GM12878 (cell line): ENCODE data around the gene GREB1. TPM values are rescaled to one million over a fixed set of nuclear protein-coding genes. Genes with fewer than 3 reads are reported as not detected.

Source experiments
- EP300 ChIP-seq, 2 experiments: fragments of 150-350 bp in 1 of 2; IDR thresholded peaks; 2 replicates each; pipeline ENCODE4 v1.6.1; 2011 to 2012; ENCODE audit warnings: low read depth in 2 of 2, low read length in 2 of 2, borderline replicate concordance in 1 of 2, improper control_type of control experiment in 1 of 2, inconsistent platforms in 1 of 2; ENCODE audit not compliant: control insufficient read depth in 1 of 2
- PML ChIP-seq: IDR thresholded peaks from 2 replicates; pipeline ENCODE4 v1.6.1; 2012; ENCODE audit warnings: low read length, inconsistent platforms
- polyA plus RNA-seq, 11 experiments: library from polyadenylated mRNA; depleted of rRNA in 4 of 11; unstranded in 6 of 11; stranded (reverse) in 5 of 11; fragments of >200 nt; fragmentation: Nextera tagmentation in 4 of 11; fragmentation: Illumina TruSeq in 1 of 11; extraction: Ambion mirVana in 4 of 11; extraction: Trizol in 1 of 11; gene quantifications; 1 replicate in 1 of 11; 2 replicates in 10 of 11; pipeline versions ENCODE4 v1.2.1 to v1.2.3, GENCODE V29; 2011 to 2016; ENCODE audit warnings: inconsistent platforms in 2 of 11, missing spikeins in 2 of 11, low read depth in 1 of 11
- total RNA-seq, 4 experiments: library from RNA; depleted of rRNA in 3 of 4; stranded (reverse); fragments of >200 nt in 3 of 4; fragmentation: Illumina TruSeq in 1 of 4; extraction: Trizol in 1 of 4; gene quantifications; 2 replicates each; pipeline versions ENCODE4 v1.2.1 to v1.2.3, GENCODE V29; 2013 to 2021
- TF ChIP-seq, protein P1 (sequence below): IDR thresholded peaks from 2 replicates; pipeline ENCODE4 v1.6.1; 2012; ENCODE audit warnings: low read depth, low read length, improper control_type of control experiment
- TF ChIP-seq, protein P2 (sequence below): IDR thresholded peaks from 2 replicates; pipeline ENCODE4 v1.6.1; 2012; ENCODE audit warnings: improper control_type of control experiment, low read depth, low read length; ENCODE audit not compliant: insufficient replicate concordance

Gene GREB1
- total and polyA plus RNA-seq, 10 of the 15 experiments (the other 5 are each of a cell fraction or from before 2014, with no cell fraction given), result 0.09 to 2.1 (median 0.37) TPM; not detected in 1

DNA sequence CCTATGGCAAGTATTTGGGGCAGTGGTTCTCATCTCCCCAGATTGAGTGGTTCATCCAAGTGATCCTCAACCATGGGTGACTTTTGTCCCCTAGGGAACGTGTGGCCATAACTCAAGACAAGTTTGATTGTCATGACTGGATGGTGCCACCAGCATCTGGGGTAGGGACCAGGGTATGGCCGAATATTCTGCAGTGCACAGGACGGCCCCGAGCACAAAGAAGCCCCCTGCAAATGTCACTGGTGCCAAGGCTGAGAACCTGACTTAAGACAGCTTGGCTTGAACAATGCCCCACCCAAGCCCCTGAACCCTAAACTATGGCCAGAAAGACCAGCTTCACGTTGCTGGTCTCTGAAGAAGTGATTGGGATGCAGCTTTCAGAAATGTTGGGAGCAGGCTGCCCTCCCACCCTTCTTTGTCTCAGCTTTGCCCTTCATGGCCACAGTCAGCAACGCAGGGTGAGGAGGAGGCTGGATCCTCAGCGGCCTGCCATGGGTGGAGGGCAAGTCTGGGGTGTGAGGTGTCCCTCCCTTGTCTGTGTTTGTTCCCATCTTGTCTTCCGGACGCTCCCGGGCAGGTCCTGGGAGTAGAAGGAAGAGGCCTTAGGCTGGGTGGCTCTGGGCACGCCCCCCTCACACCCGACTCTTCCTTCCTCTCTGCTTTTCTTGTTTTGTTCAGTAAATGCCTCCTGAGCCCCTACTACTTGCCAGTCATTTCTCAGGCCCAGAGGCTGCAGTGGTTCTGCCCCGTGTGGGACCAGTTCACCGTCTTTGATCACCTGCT is 43.4 kb downstream of the GREB1 start (continued):
- TF ChIP-seq, protein P1, sequence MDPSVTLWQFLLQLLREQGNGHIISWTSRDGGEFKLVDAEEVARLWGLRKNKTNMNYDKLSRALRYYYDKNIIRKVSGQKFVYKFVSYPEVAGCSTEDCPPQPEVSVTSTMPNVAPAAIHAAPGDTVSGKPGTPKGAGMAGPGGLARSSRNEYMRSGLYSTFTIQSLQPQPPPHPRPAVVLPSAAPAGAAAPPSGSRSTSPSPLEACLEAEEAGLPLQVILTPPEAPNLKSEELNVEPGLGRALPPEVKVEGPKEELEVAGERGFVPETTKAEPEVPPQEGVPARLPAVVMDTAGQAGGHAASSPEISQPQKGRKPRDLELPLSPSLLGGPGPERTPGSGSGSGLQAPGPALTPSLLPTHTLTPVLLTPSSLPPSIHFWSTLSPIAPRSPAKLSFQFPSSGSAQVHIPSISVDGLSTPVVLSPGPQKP, result no peak
- TF ChIP-seq PML, result no peak
- TF ChIP-seq, protein P2, sequence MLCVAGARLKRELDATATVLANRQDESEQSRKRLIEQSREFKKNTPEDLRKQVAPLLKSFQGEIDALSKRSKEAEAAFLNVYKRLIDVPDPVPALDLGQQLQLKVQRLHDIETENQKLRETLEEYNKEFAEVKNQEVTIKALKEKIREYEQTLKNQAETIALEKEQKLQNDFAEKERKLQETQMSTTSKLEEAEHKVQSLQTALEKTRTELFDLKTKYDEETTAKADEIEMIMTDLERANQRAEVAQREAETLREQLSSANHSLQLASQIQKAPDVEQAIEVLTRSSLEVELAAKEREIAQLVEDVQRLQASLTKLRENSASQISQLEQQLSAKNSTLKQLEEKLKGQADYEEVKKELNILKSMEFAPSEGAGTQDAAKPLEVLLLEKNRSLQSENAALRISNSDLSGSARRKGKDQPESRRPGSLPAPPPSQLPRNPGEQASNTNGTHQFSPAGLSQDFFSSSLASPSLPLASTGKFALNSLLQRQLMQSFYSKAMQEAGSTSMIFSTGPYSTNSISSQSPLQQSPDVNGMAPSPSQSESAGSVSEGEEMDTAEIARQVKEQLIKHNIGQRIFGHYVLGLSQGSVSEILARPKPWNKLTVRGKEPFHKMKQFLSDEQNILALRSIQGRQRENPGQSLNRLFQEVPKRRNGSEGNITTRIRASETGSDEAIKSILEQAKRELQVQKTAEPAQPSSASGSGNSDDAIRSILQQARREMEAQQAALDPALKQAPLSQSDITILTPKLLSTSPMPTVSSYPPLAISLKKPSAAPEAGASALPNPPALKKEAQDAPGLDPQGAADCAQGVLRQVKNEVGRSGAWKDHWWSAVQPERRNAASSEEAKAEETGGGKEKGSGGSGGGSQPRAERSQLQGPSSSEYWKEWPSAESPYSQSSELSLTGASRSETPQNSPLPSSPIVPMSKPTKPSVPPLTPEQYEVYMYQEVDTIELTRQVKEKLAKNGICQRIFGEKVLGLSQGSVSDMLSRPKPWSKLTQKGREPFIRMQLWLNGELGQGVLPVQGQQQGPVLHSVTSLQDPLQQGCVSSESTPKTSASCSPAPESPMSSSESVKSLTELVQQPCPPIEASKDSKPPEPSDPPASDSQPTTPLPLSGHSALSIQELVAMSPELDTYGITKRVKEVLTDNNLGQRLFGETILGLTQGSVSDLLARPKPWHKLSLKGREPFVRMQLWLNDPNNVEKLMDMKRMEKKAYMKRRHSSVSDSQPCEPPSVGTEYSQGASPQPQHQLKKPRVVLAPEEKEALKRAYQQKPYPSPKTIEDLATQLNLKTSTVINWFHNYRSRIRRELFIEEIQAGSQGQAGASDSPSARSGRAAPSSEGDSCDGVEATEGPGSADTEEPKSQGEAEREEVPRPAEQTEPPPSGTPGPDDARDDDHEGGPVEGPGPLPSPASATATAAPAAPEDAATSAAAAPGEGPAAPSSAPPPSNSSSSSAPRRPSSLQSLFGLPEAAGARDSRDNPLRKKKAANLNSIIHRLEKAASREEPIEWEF, result no peak
- no peak for TF ChIP-seq EP300 (IDR thresholded peaks at IDR 0.05; ENCODE audit: borderline replicate concordance in 1 of 2, control insufficient read depth in 1 of 2, low read depth in 2 of 2, low read length in 2 of 2)
